Measurements from ENCODE around the gene PDIA2.

The PDIA2 gene

DNA sequence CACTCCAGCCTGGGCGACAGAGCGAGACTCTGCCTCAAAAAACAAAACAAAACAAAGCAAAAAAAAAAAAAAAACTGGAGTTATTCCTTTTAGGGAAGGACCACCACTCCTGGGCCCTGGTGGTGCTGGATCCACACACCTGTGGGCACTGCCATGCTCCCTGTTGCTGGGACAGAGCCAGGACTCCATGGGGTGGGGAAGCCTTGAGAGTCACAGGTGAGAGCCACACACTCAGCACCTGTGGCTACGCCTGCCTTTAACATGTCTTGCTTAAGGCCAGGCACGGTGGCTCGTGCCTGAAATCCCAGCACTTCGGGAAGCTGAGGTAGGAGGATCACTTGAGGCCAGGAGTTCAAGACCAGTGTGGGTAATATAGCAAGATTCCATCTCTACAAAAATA lies 18.3 kb downstream of the PDIA2 start:
- no peak for DNase-seq (ENCODE audit: low spot score)

DNA sequence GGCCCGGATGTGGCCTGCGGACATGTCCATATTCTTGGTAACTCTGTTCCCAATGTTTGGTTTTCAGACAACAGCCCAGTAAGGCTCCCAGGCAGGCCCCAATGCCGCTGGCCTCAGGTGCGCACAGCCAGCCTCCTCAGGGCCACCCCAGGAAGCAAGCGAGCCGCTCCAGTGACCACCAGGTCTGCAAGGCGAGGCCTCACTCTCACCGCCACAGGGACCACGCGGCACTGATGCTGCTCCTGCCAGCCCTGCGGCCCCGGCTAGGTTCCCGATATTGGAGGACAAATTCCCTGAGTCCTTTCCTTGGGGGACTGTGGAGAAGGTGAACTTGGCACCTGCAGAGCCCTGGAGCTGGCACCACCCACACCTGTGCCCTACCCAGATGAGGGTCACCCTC lies 19.0 kb downstream of the PDIA2 start:
- no peak for DNase-seq (ENCODE audit: low spot score)

DNA sequence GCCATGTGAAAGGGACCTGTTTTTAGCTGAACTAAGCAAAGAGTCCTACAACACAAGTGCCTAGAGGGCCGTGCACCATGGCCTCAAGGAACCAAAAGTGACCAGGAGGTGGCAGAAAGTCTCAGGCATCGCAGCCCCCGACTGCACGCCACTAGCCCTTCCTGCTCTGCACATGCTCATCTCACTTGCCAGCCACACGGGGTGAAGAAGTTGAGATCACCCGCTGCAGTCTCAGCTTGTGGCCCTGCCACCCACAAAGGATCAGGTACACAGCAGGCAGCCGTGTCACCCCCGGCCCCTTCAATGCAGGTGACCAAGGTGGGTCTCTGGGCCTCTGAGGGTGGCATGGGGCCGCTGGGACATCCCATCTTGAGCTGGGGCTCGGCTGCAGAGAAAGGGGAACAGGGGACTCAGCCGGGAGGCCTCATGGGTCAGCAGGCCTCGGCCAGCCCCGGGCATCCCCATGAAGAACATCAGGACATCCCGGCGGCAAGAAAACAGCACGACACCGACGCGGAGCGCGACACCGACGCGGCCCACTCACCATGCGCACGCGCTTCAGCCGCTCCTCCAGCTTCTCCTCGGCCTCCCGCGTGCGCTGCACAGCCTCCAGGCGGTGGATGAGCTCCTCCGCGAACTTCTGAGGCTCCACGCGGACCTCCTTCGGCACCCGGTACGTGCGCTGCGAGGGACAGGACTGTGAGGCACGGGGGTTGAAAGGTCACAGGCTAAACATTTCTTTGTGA lies 21.0 kb downstream of the PDIA2 start:
- DNase-seq (ENCODE audit: low spot score), result no peak

DNA sequence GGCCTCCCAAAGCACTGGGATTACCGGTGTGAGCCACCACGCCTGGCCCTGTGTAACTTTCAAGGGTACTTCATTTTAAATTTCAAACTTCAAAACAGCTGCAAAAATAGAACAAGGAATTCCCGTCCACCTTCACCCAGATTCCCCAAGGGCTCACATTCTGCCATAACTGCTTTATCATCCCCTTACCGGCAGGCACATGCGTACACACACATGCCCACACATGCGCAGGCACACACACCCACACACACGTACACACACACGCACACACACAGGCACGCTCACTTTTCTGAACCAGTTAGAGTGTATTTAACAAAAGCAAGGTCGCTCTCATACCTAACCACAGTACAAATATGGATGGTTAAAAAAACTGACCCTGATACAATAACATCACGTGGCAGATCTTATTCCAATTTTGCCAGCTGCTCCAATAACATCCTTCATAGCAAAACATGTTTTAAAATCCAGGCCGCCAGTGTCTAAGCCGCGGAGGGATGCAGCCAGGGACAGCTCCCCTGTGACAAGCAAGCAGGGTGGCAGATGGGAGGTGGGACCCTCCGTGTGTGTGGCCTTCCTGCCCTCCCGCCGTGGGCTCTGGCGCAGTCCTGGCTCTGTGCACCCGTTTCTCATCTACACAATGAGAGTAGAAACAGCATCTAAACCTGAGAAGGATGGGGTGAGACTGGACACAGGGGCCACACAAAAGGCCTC lies 23.1 kb downstream of the PDIA2 start:
- no peak for DNase-seq (ENCODE audit: low spot score)

DNA sequence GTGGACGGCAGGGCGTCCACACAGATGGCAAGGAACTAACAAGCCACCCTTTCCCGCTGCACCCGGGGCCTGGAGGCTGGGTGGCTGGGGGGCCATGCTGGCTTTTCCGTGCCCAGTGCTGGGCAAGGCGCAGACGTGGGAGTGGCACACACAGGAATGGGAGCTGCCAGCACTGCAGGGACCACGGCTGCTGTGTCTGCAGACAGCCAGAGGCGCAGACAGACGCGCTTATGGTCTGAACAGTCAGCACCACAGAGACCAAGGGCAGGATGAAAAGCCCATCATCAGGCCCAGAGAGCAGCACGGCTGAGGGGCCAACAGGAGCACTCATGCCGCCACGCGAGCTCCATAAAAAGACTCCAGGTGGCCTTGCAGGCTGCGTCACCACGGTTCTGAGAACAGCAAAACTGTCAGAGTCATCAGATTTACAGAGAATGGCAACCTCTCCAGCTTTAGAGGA lies 24.0 kb downstream of the PDIA2 start:
- DNase-seq (ENCODE audit: low spot score), result no peak

DNA sequence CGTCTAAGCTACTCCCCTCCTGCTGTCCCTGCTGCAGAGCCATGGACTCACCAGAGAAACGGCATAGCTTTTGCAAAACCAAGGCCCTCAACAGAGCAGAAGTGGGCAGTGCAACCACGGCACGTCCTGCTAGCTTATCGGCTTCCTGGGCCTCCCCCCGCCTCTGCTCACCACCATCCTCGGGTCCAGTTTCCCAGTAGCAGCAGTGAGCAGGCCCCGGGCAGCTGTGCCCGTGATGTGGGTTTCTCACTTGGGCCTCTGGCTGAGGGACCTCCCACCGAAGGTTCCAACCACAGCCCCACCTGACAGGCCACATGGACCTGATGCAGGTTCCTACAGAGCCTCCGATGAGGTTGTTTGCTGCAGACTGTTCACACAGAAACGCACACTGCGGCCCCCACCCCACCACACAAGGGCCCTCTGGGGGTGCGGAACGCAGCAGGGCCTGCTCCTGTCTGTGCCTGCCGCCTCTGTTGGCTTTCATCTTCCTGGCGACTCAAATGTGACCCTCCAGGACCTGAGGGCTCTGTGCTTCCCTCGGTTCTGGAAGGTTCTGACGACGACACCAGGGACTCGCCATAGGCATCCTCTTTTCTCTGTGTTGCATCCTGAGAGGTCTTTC lies 24.8 kb downstream of the PDIA2 start:
- DNase-seq (ENCODE audit: low spot score), result no peak

DNA sequence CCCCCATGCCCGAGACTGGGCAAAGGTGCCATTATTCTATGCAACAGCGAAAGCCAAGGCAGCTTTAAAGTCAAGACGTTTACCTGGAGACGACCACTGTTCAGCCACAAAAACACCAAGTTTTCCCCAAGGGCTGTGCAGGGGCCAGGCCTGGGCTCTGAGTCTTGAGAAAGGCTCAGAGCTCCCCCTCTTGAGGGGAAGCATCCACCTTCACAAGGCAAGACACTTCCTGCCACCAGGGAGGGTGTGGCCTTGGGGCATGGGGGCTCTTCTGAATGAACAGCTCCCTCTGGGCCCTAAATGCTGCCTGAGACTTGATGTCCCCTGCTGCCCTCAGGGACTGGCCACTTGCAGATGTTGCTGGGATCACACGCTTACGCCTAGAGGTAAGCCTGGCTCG lies 26.5 kb downstream of the PDIA2 start:
- no peak for DNase-seq (ENCODE audit: low spot score)

DNA sequence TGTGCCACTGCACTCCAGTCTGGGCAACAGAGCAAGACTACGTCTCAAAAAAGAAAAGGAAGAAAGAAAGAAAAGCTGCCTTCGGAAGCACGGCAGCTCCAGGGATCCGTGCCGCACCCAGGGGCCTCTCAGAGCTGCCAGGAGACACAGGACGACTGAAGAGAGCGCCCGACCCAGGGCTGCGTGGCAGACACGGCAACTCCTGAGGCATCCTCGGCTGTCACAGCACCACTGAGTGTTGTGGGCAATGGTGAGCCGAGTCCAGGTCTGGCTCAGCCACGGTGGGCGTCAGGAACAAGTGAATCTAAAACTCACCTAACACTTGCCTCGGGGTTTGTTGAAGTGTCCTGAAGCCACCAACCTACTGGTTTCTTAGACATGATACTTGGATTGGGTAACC lies 28.8 kb downstream of the PDIA2 start:
- no peak for DNase-seq (ENCODE audit: low spot score)

DNA sequence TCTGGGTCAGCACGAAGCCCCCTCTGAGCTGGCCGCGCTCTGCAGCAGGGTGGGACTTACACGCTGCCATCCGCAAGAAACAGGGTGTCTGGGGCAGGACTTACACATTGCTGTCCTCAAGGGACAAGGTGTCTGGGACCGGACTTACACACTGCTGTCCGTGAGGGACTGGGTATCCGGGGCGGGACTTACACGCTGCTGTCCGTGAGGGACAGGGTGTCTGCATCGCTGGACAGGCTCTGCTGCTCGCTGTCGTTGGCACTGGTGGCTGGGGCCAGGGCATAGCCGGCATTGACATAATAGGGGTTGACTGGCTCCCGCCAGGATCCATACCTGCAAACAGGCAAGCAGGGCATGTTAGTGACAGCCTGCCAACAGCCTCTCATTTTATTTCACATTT lies 31.4 kb downstream of the PDIA2 start:
- no peak for DNase-seq (ENCODE audit: low spot score)

DNA sequence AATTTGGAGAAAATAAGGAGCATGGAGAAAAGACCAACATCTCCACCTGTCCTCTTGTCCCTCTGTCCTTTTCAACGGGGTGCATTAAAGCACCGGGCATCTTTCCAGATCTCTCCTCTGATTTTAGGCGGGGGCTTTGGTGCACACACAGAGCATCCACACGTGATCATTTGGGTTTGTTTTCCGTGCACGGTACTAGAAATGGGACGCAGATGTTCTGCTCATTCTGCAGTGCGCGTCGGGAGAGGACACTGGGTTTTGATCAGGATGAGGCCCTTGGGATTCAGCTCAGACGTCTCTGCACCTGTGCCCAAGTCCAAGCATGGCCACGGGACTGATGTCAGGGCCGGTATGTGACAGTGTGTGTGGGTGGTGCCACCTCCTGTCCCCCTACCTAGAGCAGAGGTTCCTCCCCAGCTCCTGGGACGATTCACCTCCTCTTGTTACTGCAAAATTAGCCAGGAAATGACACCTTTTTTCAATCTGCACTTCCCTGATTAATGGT lies 31.9 kb downstream of the PDIA2 start:
- no peak for DNase-seq (ENCODE audit: low spot score)

DNA sequence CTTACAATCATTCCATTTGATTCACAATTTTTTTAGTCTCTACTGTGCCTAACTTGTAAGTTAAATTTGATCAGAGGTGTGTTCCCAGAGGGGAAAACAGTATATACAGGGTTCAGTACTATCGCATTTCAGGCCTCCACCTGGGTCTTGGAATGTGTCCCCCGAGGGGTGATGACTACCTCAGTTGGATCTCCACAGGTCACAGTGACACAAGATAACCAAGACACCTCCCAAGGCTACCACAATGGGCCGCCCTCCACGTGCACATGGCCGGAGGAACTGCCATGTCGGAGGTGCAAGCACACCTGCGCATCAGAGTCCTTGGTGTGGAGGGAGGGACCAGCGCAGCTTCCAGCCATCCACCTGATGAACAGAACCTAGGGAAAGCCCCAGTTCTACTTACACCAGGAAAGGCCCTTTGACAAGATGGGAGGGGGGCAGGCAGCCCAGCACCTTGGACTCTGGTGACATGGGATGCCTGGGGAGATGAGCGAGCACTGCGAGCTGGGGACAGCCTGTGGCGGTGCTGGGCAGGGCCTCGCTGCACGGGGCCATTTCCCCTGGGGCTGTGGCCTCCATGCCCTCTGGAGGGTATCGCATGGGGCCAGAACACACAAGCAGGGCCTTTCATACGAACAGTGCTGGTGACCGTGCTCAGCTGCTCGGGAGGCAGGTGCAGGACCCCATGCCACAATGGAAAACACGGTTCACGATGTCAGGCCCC lies 33.9 kb downstream of the PDIA2 start:
- no peak for DNase-seq (ENCODE audit: low spot score)

DNA sequence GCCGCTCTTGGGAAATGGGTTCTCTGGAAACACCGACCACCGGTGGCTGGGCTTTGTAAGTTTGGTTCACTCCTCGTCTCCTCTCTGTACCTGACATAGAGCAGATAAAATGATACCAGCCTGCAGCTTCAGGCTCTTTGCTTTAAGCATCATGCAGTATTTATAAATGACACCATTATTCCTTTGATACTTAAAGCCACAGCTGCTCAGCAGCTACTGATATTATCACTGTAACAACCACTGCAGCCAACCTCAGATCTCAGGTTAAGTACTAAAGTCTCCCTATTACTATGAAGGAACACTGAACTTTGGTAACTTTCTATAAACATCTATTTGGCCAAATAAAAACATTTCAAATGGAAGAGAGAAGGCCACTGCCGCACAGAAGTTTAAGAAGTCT lies 34.6 kb downstream of the PDIA2 start:
- no peak for DNase-seq (ENCODE audit: low spot score)

DNA sequence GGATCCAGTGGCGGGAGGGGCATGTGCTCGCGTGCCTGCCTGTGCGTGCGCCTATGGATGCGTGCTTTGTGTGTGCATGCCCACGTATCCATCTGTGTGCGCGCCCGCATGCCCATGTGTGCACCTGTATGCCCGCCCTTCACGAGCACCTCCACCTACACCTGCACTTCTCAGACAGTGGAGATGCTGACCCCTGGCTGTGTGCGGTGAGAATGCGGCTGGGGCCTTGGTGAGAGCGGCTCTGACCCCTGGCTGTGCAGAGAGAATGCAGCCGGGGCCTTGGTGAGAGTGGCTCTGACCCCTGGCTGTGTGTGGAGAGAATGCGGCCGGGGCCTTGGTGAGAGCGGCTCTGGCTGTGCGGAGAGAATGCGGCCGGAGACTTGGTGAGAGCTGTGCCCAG lies 35.7 kb downstream of the PDIA2 start:
- no peak for DNase-seq (ENCODE audit: low spot score)

DNA sequence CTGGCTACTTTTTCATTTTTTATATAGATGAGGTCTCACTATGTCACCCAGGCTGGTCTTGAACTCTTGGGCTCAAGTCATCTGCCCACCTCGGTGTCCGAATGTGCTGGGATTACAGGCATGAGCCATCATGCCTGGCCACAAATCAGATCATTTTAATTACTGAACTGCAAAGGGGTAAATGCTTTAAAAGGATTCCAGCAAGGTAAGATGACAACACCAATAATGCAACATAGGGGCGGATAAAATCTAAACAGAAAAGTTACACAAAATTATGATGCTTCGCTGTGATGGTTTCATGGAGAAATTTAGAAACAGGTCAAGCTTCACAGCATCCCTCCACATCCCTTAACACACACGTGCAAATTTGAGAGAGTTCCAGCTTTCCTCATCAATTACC lies 37.2 kb downstream of the PDIA2 start:
- no peak for DNase-seq (ENCODE audit: low spot score)

DNA sequence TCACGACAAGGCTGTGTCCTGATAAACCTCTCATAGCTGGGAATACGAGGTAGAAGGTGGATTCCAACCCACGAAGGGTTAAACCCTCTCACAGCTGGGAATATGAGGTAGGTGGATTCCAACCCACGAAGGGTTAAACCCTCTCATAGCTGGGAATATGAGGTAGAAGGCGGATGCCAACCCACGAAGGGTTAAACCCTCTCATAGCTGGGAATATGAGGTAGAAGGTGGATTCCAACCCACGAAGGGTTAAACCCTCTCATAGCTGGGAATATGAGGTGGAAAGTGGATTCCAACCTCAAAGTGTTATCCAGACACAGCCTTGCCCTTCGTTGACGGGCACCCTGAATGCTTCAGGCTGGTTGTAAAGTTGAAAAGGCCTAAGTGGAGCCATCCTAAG lies 38.6 kb downstream of the PDIA2 start:
- no peak for DNase-seq (ENCODE audit: low spot score)

DNA sequence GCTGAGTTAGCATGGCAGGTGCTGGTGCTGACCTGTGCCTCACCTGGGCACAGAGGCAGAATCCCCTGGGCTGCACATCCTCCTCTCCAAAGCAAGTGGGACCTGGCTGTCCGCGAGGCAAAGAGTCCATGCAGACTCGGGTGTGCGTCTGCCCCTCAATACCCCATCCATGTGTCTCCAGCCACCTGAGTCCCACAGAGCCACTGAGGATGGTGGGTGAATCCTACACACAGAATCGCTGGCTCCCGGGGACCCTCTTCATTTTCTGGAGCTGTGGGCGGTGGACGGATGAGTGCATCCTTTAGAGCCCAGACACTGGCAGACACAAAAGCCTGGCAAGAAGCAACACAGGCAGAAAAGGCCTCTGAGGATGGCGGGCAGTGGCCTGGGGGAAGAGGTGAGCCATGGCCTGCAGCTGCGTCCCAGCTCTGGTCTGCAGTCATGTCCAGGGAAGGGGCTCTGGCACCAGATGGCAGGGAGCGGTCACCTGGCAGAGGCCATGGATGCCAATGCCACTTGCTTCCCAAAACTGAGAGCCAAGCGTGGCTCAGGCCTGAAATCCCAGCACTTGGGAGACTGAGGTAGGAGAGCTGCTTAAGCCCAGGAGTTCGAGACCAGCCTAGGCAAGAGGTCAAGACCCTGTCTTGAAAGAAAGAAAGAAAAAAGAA lies 39.6 kb downstream of the PDIA2 start:
- no peak for DNase-seq (ENCODE audit: low spot score)

DNA sequence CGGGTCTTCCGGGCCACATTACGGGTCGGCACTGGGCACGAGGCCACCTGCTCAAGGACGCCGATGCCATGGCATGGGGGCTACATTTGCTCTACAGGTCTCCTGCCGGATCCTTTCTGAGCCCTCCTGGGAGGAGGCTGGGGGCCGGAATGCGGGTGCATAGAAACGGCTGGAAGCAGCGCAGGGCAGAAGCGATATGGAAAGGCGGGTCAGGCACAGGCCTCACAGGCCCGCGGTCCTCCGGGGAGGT lies 41.2 kb downstream of the PDIA2 start:
- no peak for DNase-seq (ENCODE audit: low spot score)

DNA sequence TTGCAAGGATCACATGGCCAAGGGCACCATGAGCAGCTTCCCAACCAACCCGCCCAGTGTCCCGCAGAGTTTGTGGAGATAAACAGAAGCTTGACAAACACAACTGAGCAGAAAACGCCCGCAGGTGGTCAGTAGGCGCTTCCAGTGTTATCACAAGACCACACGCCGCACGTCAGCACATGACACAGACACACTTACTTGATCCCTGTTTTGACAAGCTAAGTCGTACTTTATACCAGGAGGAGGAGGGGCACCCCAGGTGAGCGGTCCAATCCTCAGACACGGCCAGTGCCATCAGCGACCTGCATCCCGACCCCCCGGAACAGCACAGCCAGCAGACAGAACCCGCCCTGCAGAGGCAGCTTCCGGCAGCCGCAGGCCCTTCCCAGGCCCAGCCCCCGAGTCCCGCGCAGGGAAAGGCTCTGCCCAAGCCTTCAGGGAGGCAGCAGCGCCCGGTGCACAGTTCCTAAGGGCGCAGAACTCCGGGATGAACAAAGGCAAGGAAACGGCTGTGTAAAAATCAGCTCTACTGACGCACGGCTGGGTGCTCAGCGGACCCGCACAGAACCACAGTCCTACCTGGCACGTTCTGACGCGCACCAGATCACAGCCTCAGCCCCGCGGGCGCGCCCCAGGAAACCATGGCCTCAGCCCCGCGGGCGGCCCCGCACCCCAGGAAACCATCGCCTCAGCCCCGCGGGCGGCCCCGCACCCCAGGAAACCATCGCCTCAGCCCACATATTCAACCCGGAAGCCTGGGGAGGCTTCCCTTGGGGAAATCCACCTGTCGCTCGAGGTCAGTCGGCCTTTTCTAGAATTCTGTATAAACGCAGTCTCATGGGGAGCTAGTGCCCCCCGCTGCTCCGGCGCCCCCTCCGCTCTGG lies 41.7 kb downstream of the PDIA2 start:
- no peak for DNase-seq (ENCODE audit: low spot score)

DNA sequence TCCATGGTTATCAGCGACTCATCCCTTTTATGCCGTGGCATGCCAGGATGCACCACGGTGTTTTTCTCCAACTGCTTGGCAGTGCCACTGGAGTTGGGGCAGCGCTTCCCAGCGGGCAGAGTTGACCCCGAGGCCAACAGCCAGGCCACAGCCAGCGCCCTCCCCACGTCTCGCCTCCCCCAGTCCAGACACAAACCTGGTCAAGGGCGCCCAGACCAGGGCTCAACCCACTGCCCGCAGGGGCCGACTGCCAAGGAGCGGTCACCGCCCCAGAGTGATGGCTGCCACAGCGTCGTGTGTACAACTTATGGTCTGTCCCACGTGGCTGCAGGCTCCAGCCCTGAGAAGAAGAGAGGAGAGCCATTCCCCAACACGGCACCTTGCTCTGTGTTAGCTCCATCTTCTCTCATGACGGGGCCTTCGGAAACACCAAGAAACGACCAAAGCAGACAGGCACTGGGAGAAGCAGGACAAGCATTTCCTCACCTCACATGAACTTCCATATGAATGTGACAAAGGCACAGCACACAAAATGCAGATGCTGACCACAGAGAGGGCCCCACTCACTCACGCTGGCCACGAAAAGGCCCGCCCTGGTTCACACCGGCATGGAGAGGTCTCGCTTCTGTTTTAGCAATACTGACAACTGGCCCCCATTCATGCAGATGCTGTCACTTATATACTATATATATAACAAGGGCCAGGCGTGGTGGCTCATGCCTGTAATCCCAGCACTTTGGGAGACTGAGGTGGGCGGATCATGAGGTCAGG lies 42.6 kb downstream of the PDIA2 start:
- no peak for DNase-seq (ENCODE audit: low spot score)

DNA sequence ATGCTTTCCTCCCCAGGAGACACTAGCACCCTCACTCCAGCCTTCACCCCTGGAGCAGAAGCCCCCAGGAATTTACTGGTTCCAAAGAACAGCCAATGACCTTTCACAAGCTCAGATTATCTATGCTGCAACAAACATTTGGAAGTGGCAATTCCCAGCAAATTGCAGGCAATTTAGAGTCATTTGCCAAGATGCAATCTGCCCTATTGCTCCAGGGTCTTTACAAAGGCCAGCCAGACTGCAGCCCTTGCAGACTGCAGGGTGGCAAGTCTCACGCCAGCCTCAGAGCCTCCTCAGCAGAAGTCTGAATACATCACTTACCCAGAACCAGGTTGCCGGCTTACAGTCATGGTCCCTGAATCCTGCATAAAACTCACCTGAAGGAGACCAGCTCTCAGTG lies 47.8 kb downstream of the PDIA2 start:
- DNase-seq (ENCODE audit: low spot score), result no peak

Measured in AG08396 (cell line).